DOHH2 (cell line): ENCODE measurements around the gene CLCN7.

Experiments
- CTCF ChIP-seq: fragments of 200-600 bp; sonication (generic); IDR thresholded peaks from one replicate; pipeline ENCODE4 v1.5.1; 2014; ENCODE audit warnings: antibody characterized with exemption, mild to moderate bottlenecking, low read depth, low read length; ENCODE audit not compliant: poor library complexity, severe bottlenecking
- EZH2phosphoT487 ChIP-seq: fragments of 200-600 bp; sonication (generic); IDR thresholded peaks from 2 replicates; pipeline ENCODE4 v1.6.1; 2017; ENCODE audit warnings: borderline replicate concordance, mild to moderate bottlenecking, antibody characterized with exemption, low read length, moderate library complexity, mixed read lengths

- no peak for TF ChIP-seq EZH2phosphoT487
- TF ChIP-seq CTCF = no peak
These were observed 33.8 kb upstream of the CLCN7 start for GRCh38 chr16:1508494-1509187.
